SU-DHL-6 (cell line): Measurements from ENCODE around the gene LCE3D.

ENCODE experiments used
- H2AFZ ChIP-seq: fragments of 200-600 bp; sonication (generic); 2 replicates; pipeline ENCODE4 v1.6.1; 2014; ENCODE audit warnings: low read depth, mild to moderate bottlenecking, moderate library complexity, mixed read lengths, antibody characterized with exemption, low read length; ENCODE audit not compliant: severe bottlenecking
- H3F3A ChIP-seq: fragments of 200-600 bp; shearing (Covaris generic); 2 replicates; pipeline ENCODE4 v1.6.0; 2016; ENCODE audit warnings: antibody characterized with exemption, mild to moderate bottlenecking; ENCODE audit not compliant: insufficient read depth
- H3K27ac ChIP-seq: fragments of 200-600 bp; sonication (generic); 2 replicates; pipeline ENCODE4 v1.5.1; 2016; ENCODE audit warnings: low read depth, mild to moderate bottlenecking, low read length, moderate library complexity, mixed read lengths
- H3K27me3 ChIP-seq: fragments of 200-600 bp; sonication (generic), shearing (Covaris generic); 2 replicates; pipeline ENCODE4 v1.6.0; 2014; ENCODE audit warnings: mild to moderate bottlenecking, low read length
- H3K36me3 ChIP-seq: fragments of 200-600 bp; sonication (generic); 2 replicates; pipeline ENCODE4 v1.6.1; 2014; ENCODE audit warnings: mild to moderate bottlenecking, low read length, mixed read lengths
- H3K4me2 ChIP-seq: fragments of 300-600, 200-600 bp; shearing (Covaris generic), sonication (generic); 2 replicates; pipeline ENCODE4 v1.6.0; 2014; ENCODE audit warnings: low read length, low read depth, mild to moderate bottlenecking; ENCODE audit not compliant: poor library complexity, severe bottlenecking
- H3K4me3 ChIP-seq: fragments of 200-600 bp; sonication (generic); 2 replicates; pipeline ENCODE4 v1.5.1; 2014; ENCODE audit warnings: antibody characterized with exemption, low read length, mild to moderate bottlenecking, mixed read lengths; ENCODE audit not compliant: insufficient read depth, poor library complexity, severe bottlenecking
- H3K79me2 ChIP-seq: fragments of 200-600 bp; sonication (generic); 2 replicates; pipeline ENCODE4 v1.6.1; 2014; ENCODE audit warnings: mild to moderate bottlenecking, low read length, moderate library complexity; ENCODE audit not compliant: insufficient read depth
- H3K9ac ChIP-seq: fragments of 200-600 bp; sonication (generic); 2 replicates; pipeline ENCODE4 v1.7.0; 2014; ENCODE audit warnings: mild to moderate bottlenecking, low read length
- H3K9me2 ChIP-seq: fragments of 200-600 bp; sonication (generic); replicated peaks from 2 replicates; pipeline ENCODE4 v1.6.1; 2014; ENCODE audit warnings: low read length; ENCODE audit not compliant: insufficient read depth
- H3K9me3 ChIP-seq: fragments of 200-600 bp; sonication (generic); 2 replicates; pipeline ENCODE4 v1.6.1; 2014; ENCODE audit warnings: low read length, mixed read lengths; ENCODE audit not compliant: insufficient read depth
- H4K20me1 ChIP-seq: fragments of 200-600 bp; sonication (generic); 2 replicates; pipeline ENCODE4 v1.6.1; 2014; ENCODE audit warnings: low read depth, mild to moderate bottlenecking, antibody characterized with exemption, low read length, moderate library complexity, mixed read lengths
- EZH2phosphoT487 ChIP-seq: fragments of 200-600 bp; sonication (generic), shearing (Covaris generic); conservative IDR thresholded peaks from 2 replicates; pipeline ENCODE4 v1.6.1; 2018; ENCODE audit warnings: mild to moderate bottlenecking, antibody characterized with exemption, low read length, moderate library complexity, mixed read lengths
- TF ChIP-seq, protein P1 (sequence below): fragments of 200-600 bp; sonication (generic); IDR thresholded peaks from one replicate; pipeline ENCODE4 v1.5.1; 2017; ENCODE audit warnings: antibody characterized with exemption, mild to moderate bottlenecking, low read length, moderate library complexity; ENCODE audit not compliant: insufficient read depth, poor library complexity, severe bottlenecking

The LCE3D gene

DNA sequence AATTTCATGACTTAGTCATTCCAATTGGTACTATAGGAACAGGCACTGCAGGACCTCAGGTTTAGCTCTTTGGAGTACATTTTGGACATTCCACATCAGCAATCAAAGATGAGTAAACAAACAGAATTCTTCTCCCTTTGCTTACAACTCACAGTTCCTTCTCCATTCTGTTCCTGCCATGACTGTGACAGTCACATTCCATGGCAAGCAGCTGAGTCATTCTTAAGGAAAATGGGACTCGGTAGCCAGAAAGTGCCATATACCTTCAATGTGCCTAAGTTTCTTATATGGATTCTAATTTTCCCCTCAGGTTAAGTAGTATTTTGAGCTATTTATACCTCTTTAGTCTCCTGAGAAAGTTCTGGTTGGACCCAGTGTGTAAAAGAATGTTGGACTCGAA, 40.4 kb downstream of the LCE3D start:
- H3K9ac ChIP-seq = no peak overlapping the region
- H3K9me2 ChIP-seq = no peaks in the 10 kb centered on the region
- H3K27me3 ChIP-seq = no peaks in the 10 kb centered on the region
- H3K27ac ChIP-seq = no peak overlapping the region
- no peaks in the 10 kb centered on the region for H3K36me3 ChIP-seq
- no peak overlapping the region for H3K4me2 ChIP-seq
- H3K79me2 ChIP-seq = no peaks in the 10 kb centered on the region
- H3K9me3 ChIP-seq = no peaks in the 10 kb centered on the region
- no peak overlapping the region for H2AFZ ChIP-seq
- H3K4me3 ChIP-seq = no peak overlapping the region
- TF ChIP-seq EZH2phosphoT487 = no peak
- TF ChIP-seq, protein P1, sequence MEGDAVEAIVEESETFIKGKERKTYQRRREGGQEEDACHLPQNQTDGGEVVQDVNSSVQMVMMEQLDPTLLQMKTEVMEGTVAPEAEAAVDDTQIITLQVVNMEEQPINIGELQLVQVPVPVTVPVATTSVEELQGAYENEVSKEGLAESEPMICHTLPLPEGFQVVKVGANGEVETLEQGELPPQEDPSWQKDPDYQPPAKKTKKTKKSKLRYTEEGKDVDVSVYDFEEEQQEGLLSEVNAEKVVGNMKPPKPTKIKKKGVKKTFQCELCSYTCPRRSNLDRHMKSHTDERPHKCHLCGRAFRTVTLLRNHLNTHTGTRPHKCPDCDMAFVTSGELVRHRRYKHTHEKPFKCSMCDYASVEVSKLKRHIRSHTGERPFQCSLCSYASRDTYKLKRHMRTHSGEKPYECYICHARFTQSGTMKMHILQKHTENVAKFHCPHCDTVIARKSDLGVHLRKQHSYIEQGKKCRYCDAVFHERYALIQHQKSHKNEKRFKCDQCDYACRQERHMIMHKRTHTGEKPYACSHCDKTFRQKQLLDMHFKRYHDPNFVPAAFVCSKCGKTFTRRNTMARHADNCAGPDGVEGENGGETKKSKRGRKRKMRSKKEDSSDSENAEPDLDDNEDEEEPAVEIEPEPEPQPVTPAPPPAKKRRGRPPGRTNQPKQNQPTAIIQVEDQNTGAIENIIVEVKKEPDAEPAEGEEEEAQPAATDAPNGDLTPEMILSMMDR = no peak
- no peaks in the 10 kb centered on the region for H4K20me1 ChIP-seq
- H3F3A ChIP-seq = no peaks in the 10 kb centered on the region

DNA sequence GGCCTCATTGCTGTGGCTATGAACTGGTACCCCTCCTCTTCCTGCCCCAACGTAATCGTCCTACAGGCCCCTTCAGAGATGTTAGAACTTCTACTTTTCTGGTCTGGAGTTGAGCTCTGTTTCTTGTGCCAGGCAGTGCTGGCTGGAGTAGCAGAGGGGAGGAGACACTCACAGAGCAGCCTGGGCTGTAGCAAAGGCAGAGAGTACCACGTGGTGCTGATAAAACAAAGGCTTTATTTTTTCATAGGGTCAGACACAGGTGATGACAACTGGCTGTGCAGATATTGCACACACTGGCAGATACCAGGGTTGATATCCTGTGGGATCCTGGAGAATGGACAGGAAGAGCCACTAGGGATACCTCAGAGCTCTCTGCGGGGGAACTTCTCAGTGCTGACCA, 42.8 kb downstream of the LCE3D start:
- no peaks in the 10 kb centered on the region for H3K27me3 ChIP-seq
- no peak overlapping the region for H3K4me3 ChIP-seq
- no peaks in the 10 kb centered on the region for H4K20me1 ChIP-seq
- no peak overlapping the region for H3K4me2 ChIP-seq
- no peaks in the 10 kb centered on the region for H3K9me3 ChIP-seq
- no peak overlapping the region for H2AFZ ChIP-seq
- no peak overlapping the region for H3K9ac ChIP-seq
- no peaks in the 10 kb centered on the region for H3K9me2 ChIP-seq
- no peaks in the 10 kb centered on the region for H3K36me3 ChIP-seq
- H3K27ac ChIP-seq = no peak overlapping the region
- no peaks in the 10 kb centered on the region for H3F3A ChIP-seq
- TF ChIP-seq, protein P1 = no peak
- no peak for TF ChIP-seq EZH2phosphoT487
- H3K79me2 ChIP-seq = no peaks in the 10 kb centered on the region

DNA sequence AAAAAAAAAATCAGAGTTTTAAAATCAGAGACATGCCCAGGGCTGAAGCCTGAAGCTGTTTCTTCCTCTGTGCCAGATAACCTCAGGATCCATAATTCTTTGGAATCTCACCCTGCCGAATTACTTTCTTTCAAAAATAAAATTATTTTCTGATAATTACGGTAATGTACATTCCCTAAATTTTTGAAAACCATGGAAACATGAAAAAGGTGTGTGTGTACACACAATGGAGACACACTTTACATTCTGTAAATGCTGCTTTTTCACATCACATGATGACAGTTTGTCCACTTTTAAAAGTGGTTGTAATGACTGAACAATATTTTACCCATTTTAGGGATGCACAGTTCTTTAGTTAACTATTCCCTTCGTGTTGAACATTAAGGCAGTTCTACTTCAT, 44.5 kb downstream of the LCE3D start:
- Histone ChIP-seq H3F3A (no peaks in the 10 kb centered on the region), H3K4me3 (no peak overlapping the region), H3K9ac (no peak overlapping the region), H3K9me3 (no peaks in the 10 kb centered on the region), H4K20me1 (no peaks in the 10 kb centered on the region), H3K4me2 (no peak overlapping the region), H3K27ac (no peak overlapping the region), H3K9me2 (no peaks in the 10 kb centered on the region), H2AFZ (no peak overlapping the region), H3K36me3 (no peaks in the 10 kb centered on the region), H3K27me3 (no peaks in the 10 kb centered on the region), H3K79me2 (no peaks in the 10 kb centered on the region)
- no peak for TF ChIP-seq EZH2phosphoT487
- TF ChIP-seq, protein P1 = no peak
